Activated T-cell treated with anti-CD3 and anti-CD28 coated beads, Interleukin-2, amount 50 U/mL, for 1 hour (primary cell): ENCODE results near the gene AFF3.

ENCODE experiments used
- DNase-seq: peaks from one replicate; pipeline ENCODE4 v3.0.0-alpha.2; 2020

Gene AFF3

DNA sequence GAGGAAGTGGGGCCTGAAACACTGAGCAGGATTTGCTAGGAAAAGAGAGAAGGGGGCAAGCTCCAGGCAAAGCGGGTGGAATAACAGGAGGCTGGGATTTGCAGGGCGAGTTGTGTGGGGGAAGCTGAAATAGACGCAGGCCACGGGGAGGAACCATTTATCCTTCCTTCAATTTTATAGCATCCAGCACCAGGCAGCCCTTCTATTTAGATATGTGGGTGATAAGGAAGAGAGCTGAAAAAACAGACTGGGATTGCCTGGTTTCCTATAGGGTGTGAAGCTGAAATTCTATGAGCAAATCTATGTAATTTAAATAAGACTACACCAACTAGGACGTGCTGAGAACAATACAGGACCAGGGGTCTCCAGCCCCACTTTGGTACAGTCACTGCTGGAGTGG is 520.6 kb downstream of the AFF3 start:
- DNase-seq = no peak

DNA sequence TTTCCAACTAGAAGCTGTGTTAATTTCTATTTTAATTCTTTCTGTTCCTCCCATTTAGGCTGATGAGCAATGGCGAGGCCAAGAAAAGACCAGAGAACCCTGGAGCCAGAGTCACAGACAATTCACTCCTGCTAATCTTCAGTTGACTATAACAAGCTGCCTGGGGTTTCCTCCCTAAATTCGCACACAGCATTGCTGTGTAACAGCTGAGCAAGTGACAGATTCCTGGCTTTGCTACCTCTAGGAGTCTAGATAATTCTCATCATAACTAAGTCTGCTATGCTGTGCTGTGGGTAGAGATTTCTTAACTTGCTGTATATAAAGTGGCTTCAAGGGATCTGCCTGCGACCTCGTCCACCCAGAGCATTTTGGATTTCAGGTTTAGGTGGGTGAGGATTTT is 521.3 kb downstream of the AFF3 start:
- no peak for DNase-seq

DNA sequence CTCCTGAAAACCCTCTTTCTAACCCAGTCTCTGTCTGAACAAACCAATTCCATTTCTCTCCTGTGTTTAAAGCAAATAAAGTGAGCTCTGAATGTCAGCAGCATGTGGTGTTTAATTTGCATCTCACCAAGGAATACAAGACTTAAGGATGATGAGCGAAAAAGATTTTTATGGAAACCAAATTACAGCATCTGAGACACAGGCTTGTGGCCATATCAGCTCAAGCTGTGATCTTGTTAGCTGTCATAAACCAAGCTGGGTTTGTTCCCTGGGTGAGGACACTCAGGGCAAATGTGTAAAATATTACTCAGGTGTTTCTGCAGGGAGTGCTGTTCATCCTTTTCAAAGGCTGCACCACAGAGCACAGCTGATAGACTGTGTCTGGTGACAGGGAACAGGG is 523.2 kb downstream of the AFF3 start:
- no peak for DNase-seq

- no peak for DNase-seq
These were observed 523.8 kb downstream of the AFF3 start for GRCh38 chr2:99618579-99619097.

DNA sequence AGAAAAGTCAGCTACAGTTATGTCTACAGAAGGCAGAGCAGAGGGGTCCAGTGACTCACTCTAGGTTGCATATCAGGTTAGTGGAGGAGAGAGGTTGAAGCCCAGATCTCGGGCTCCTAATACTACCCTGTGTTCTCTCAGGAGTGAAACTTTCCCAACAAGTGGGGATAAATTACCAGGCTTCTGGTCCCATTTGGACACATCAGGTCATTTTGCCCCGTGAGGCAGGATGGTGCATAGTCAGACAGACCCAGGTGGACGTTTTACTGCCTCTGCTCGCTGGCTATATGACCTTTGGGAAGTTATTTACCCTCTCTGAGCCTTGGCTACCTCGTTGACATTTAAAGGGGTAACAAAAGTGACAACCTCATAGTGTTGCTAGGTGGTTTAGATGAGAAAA is 524.6 kb downstream of the AFF3 start:
- DNase-seq = no peak

DNA sequence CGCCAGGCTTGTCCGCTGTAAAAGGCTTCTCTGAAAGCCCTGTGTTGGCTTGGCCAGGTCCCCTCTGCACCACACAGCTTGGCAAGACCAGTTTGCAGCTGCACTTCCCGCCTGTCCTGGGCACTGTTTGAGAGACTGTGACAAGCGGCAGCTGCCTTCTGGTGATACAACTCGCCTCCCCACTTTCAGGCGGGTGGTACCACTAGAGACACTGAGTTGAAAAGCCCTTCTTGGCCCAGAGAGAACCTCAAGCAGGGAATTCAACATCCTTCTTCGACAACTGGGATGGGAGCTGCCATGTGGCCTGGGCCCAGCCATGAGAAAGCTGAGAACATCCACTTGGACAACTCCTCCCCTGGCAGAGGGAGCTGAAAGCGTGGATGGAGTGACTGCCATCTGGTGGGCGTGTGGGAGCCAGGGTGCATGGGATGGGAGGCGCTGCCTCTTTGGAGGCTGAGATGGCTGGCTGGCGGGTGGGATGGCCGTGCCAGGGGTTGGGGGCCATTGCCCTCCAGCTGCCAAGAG is 527.1 kb downstream of the AFF3 start:
- no peak for DNase-seq

DNA sequence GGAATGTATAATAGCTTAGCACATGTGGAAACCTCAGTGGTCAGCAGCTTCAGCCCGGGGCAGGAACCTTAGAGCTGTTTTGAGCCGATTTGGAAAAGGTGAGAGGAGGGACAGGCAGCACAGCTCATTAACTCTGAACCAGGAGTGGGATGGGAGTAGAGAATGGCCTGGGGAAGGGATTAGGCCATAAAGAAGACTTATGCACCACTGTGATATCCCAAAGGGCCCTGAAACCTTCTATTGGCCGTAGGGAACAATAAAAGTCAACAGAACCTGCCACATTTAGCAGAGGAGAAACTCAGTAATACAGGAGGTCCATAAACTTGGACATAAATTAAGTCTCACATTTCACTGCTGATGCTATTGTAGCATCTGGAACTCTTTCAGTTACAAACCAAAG is 528.4 kb downstream of the AFF3 start:
- DNase-seq = no peak

DNA sequence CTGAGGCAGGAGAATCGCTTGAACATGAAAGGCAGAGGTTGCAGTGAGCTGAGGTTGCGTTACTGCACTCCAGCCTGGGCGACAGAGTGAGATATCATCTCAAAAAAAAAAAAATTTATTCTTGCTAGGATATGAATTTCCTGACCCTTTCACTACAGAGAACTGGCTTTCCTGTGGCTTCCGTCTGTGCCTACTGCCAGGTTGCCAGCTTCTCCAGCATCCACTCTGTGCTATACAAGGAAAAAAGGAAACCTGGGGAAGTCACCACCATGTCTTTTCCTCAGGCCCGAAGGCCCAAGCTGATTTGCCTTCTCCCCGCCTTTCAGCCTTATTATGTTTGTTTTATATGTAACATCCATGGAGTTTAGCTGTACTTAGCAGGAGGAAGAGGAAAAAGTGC is 530.6 kb downstream of the AFF3 start:
- no peak for DNase-seq

DNA sequence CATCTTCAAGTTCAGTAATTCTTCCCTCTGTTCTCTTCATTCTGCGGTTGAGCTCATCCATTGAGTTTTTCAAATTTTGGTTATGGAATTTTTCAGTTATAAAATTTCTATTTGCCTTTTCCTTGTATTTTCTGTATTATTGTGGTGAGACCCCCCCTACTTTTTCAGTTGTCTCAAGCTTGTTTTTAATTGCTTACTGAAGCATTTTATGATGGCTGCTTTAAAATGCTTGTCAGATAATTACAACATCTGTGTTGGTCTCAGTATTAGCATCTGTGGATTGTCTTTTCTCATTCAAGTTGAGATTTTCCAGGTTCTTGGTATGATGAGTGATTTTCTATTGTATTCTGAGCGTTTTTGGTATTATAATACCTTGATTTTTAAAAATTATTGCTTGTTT is 531.4 kb downstream of the AFF3 start:
- no peak for DNase-seq

GRCh38 chr2:99609851-99610381 is 532.5 kb downstream of the AFF3 start:
- DNase-seq = no peak

- DNase-seq = no peak
These were observed 533.5 kb downstream of the AFF3 start for GRCh38 chr2:99608861-99609260.

- no peak for DNase-seq
These were observed 534.4 kb downstream of the AFF3 start for GRCh38 chr2:99607861-99608491.

DNA sequence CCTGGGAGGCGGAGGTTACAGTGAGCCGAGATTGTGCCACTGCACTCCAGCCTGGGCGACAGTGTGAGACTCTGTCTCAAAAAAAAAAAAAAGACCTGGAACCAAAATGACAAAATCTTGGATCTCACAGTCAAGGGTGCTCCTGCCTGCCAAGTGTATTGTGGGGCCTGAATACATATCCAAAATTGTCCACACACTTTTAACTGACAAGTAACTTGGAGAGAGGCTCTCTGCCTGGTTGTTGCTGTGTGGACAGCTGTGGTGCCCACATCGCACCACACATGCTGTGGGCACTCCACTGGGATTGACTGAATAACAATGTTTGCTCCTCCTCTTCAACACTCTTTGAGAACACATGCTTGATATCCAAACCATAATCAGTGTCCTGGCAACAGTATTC is 534.9 kb downstream of the AFF3 start:
- DNase-seq = no peak

- DNase-seq = no peak
These were observed 537.4 kb downstream of the AFF3 start for GRCh38 chr2:99605036-99605435.

GRCh38 chr2:99602476-99602875 is 539.9 kb downstream of the AFF3 start:
- no peak for DNase-seq

DNA sequence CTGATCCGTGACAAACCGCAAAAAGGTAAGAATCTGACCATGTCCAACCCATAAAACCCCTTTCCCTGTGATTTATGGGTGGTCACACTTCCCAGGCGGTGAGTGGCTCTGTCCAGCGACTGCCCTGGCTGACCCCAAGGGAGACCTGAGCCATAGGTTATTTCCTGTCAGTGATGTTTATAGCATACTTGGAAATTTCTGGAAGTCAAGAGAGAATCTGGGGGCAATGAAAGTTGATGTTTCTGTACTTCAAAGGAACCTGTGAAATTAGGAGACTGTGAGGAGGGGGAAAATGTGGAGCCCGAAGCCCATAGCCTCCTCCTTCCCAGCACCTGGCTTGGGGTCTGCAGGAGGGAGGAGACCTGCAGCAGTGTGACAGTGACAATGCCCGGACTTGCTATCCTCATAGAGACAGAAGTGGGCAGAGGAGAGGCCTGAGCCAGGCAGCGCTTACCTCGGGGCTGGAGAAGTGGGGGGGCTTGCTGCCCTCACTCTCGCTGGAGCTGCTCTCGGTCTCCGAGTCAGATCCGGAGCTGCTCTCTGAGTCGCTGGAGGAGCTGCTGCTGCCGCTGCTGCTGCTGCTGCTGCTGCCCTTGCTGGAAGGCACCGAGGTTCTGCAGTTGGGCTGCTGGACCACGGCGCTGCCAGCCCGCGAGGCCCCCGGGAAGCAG is 541.3 kb downstream of the AFF3 start:
- no peak for DNase-seq

- DNase-seq = no peak
These were observed 543.9 kb downstream of the AFF3 start for GRCh38 chr2:99598441-99598840.

DNA sequence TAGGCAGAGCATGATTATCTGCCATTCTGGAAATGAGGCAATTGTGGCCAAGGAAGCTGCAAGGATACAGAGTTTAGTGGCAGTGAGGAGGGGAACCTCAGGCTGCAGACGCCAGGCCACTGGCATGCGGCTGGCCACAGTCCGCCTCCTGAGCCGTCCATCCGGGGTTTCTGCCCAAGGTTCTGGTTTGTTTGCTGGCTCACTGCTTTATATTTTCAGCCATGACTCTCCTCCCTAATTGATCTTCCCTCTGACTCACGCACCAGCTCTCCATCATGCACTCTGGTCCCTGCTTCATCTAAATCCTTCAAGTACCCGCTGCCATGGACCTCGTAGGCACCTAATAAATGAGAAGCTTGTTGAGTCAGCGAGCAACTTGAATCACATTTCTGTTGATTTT is 544.8 kb downstream of the AFF3 start:
- DNase-seq = no peak

- DNase-seq = no peak
These were observed 547.0 kb downstream of the AFF3 start for GRCh38 chr2:99595373-99595772.

DNA sequence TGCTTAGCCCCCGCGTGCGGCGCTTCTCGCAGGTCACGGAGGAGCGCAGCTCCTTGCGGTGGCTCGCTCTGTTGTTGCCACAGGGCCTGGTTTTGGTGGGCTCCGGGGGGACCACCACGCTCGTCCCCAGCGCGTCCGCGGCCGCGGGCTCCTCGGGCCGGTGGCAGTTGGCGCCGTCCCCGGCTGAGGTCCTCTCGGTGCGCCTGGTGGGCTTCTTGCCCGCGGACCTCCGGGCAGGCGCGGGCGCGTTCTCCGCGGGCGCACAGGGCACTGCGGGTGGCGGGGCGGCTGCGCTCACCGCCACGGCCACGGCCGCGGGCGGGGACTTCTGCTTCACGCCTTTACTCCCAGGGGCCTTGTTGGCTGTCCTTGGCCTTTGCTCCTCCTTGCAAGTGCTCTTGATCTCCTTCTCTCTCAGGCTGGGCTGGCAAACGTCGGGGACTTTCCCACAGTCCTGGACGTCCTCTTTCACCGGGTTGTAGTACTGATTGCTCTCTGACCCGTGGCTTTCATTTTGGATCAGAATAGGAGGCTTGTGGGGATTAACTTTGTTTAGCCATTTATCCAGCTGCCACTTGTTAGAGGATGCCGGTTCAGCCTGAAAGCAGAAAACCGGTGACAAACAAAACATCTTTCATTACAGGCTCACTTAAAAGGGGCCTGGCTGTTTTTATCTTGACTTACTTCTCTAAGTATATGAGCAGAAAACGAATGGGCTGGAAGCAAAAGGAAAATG is 548.5 kb downstream of the AFF3 start:
- DNase-seq = no peak

DNA sequence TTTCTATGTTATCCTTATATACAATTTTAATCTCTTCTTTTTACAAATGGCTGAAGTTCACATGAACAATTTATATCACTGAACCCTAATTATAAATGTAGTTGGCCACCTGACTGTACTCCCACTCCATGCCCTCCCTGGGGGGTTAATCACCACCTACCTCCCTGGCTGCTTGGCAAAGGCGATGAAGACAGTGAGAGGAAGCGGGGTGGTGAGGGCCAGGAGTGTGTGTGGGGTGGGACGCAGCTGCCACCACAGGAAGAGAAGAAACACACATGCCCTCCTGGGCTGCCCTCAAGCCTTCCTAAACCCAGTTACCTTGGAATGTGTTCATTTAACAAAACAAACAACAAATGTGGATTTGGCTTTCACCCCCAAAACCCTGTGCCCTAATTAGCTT is 565.6 kb downstream of the AFF3 start:
- no peak for DNase-seq

DNA sequence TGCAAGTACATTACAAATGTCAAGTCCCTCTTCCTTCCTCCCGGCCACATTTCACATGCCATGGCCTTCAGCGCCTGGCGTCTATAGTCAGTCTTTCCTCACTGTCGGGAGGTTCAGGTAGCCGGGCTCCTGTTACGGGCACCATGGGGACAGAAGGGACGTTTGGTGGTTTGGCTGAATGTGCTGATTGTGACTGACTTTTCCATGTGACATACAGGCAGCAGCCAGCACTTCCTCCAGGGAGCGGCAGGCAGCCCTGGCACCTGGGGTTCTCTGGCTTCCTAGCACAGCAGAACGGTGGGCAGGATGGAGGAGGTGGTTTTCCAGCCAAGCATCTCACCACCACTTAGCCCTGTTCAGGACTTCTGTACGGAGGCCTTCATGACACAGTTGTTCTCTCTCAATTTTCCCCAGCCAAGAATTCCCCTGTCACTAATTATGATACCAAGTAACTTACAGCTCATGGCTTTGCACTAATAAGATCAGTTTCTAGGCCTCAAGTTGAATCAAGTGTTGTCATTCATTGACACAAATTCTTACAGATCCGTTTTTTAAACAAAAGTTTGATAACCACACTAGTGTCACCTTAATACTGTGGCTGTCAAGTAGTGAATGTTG is 568.6 kb downstream of the AFF3 start:
- no peak for DNase-seq
